Measurements from ENCODE around the gene SPG21.

- TF ChIP-seq POLR2A (IDR thresholded peaks at IDR 0.05) (no peak), POLR2AphosphoS5 (IDR thresholded peaks at IDR 0.05) (no peak), CTCF (IDR thresholded peaks at IDR 0.05) (no peak)
These were observed 7.4 kb upstream of the SPG21 start for GRCh38 chr15:64997066-64997465.

All from breast epithelium (tissue), 3 donors.